T1000 (cell line): ENCODE data around the gene CTNNBL1.

ENCODE experiments used
- DNase-seq: peaks from one replicate; lab custom pipeline; 2025; ENCODE audit warnings: mixed read lengths; lab: John Stamatoyannopoulos, UW

The CTNNBL1 gene

DNA sequence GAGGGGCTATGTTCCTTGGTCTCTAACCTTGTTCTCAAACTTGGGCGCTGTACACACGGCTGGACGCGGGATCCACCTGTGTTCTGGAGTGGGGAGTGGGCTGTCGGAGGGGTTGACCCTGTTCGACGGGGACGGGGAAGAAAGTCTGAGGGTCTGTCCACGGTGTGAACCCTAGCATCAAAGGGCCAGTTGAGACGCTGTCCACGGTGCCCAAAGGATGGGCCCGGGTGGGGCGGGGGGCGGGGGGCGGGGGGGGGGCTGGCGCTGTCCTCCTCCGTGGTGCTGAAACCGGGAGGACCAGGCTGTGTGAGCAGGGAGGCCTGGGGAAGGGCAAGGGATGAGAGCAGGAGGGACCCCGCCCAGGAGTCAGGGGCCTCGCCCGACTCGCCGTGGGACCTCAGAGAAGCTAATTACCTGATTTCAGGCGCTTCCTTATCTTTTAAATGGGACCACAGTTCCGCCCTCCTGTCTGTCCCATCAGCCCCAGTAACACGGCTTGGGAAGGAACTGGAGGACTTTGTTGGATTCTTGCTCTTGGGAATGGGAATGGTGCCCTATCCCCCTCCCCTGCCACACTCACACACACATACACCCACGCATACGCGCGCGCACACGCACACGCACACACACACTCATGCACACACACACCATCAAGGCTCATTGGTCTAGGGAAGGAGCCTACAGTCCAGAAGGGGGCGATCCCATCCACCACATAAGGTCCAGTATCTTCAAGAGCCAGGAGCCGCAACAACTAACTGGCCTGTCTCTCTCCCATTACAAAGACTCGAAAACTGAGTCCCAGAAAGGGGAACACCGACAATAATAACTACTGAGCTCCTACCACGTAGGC lies 208.0 kb downstream of the CTNNBL1 start:
- no peak for DNase-seq

- no peak for DNase-seq
These were observed 208.9 kb downstream of the CTNNBL1 start, which contains the start of gene VSTM2L for GRCh38 chr20:37902504-37903313. Gene VSTM2L, plus strand, starts transcription at chr20:37903127. Its CDS starts 224 bp downstream, at chr20:37903351.

DNA sequence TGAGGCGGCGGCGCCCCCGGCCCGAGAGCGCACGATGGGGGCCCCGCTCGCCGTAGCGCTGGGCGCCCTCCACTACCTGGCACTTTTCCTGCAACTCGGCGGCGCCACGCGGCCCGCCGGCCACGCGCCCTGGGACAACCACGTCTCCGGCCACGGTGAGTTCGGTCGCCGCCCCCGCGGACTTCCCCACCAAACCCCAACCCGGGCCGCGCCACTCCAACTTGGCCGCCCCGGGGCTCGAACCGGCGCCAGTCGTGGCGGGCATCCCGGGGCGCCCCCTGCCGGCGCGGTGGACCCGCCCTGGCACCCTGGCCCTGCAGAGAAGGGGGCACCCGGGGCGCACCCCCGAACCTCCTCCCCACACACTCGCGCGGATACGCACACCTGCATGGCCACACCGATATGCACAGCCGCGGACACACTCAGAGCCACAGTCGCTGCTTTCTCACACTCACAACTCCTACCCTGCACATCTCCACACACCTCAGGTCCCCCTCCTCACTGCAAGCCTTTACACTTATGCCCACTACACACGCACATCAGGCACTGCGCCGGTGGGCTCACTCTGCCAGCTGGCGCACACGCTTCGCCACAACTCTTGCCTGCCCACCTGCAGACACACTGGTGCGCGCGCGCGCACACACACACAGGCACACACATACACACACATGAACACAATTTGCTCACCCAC lies 209.6 kb downstream of the CTNNBL1 start:
- no peak for DNase-seq

GRCh38 chr20:37904008-37904642 lies 210.3 kb downstream of the CTNNBL1 start:
- DNase-seq: no peak

DNA sequence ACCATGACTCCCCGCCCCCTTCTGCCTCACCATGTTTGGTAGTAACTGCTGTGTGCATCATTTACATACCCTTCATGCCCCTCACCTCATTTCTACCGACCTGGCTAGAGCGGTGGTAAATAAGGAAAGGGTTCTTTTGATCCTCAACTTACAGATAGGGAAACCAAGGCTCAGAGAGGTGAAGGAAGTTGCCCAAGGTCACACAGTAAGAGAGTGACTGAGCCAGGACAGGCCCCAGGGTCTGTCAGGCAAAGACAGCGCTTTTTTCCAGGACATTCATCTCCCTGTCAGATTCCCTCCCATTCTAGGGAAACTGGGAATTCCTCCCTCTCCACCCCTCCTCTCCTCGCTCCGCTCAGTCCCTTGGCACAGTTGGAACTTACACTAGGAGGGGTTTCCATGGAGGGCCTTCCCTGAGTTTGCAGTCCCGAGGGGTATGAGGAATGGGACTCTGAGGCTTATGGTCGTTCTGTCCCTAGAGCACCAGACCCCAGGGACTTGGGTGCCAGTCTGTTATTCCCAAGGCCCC lies 211.1 kb downstream of the CTNNBL1 start:
- DNase-seq: no peak

- DNase-seq: no peak
These were observed 212.1 kb downstream of the CTNNBL1 start for GRCh38 chr20:37905671-37906613.

GRCh38 chr20:37907330-37907676 lies 213.5 kb downstream of the CTNNBL1 start:
- no peak for DNase-seq

DNA sequence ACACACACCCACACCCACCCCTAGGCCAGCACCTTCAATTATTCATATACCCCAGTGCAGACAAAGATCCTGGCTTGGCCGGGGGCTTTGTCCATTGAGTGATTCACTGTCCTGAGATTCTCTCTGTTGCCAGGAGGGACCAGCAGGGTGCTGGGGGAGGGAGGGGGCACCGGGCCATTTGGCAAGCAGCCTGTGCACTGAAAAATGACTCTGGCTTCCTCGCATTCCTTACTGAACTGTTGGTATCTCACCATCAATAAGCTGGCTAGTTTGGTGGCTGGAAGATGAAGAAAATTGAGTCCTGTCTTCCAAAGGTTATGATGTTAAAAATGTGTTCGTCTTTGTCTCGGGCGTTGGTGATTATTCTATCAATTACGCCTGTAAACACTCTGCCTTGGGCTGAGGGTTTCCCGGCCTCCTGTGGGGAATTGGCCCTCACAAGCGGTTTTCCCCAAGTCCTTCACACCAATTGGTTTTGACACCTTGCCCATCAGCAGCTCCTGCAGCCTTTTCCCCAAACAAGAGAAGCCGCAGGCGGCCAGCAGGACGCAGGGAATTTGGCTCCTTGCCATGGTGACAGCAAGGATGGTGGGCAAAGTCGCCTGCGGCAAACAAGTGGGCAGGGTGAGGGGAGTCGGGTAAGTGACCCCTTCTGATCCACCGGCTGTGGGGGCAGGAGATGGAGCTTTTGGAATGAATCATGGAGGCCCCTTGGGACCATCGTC lies 214.0 kb downstream of the CTNNBL1 start:
- DNase-seq: peak; percentile 66

DNA sequence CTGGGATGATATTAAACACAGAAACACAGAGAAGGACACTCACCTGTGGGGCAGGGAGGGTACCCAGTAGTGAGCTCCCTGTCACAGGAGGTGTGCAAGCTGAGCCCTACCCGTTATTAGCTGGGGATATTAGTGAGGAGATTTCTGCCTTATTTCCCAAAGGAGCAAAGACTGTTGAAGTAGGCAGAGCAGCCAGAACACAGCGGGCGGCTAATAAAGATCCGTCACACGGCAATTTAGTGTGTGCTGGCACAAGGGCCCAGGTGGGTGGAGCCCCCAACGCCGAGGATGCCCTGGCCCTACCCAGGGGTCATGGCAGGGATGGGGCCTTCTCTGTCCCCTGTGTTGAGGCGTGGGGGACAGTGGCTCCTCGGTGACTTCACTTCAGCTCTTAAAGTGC lies 217.4 kb downstream of the CTNNBL1 start:
- DNase-seq: no peak

DNA sequence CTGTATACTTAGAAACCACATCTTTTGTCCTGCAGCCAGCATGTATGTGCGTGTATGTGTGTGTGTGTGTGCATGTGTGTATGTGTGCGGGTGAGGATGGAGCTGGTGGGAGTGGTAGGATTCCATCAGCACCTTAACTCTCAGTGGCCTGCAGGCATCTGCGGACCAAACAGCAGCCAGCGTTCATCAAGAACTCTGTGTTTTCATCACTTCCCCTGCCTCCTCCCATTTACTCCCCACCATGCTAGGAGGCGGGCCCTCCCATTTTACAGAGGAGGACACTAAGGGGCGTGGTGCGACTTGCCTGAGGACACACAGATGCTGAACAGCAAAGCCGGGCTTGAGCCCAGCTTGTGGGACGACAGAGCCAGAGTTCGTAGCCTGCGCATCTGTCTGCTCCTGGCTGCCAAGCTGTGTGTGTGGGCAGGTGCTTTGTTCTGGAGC lies 218.0 kb downstream of the CTNNBL1 start:
- DNase-seq: no peak

DNA sequence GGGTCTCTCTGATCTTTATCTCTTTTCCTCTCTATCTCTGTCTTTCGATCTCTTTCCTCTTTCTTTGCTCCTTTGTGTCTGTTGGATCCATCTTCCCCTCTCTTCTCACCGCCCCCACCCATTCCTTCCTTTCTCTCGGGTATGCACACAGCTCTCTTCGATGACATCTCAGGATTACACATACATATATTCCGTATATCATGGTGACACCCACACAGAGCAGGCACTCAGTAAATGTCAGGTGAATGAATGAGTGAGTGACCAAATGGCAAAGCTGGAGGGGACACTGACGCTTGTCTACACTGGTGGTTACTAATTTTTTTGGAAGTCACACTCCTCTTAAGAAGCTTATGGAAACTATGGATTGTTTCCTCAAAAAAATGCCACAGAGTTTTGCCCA lies 219.0 kb downstream of the CTNNBL1 start:
- no peak for DNase-seq

- DNase-seq: no peak
These were observed 219.9 kb downstream of the CTNNBL1 start for GRCh38 chr20:37913567-37914366.

- DNase-seq: no peak
These were observed 220.5 kb downstream of the CTNNBL1 start for GRCh38 chr20:37914367-37914671.

DNA sequence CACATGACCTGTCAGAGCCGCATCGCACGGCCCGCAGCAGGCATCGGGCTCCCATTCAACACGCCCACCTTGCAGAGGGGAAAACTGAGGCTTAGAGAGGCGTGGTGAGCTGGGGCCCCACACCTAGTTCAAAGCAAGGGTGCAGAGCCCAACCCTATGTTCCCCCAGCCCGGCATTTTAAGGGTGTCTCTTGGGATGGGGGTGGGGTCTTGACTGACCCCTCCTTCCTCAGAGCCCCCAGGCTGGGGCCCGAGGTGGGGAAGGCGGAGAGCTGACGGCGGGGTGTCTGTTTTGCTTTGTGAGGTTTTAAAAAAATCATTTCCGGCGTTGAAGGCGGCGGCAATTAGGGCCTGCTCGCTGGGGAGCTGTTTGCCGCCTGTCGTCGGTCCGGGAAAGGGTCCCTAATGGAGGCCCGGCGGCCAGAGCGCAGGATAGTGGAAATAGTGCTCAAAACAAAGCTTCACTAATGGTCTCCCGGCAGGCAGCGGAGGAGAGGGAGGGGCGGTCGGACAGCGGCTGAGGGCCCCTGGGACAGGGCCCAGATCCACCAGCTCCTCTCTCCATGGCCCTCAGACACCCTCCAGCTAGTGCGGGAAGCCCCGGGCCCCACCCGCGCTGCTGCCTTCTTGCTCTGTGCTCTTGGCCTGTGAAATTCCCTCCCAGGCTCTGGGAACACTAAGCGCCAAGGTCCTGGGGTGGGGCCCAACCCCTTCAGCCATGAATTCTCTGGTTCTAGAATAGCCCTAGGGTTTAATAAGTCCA lies 221.0 kb downstream of the CTNNBL1 start:
- DNase-seq: no peak

GRCh38 chr20:37915434-37915787 lies 221.6 kb downstream of the CTNNBL1 start:
- DNase-seq: no peak

DNA sequence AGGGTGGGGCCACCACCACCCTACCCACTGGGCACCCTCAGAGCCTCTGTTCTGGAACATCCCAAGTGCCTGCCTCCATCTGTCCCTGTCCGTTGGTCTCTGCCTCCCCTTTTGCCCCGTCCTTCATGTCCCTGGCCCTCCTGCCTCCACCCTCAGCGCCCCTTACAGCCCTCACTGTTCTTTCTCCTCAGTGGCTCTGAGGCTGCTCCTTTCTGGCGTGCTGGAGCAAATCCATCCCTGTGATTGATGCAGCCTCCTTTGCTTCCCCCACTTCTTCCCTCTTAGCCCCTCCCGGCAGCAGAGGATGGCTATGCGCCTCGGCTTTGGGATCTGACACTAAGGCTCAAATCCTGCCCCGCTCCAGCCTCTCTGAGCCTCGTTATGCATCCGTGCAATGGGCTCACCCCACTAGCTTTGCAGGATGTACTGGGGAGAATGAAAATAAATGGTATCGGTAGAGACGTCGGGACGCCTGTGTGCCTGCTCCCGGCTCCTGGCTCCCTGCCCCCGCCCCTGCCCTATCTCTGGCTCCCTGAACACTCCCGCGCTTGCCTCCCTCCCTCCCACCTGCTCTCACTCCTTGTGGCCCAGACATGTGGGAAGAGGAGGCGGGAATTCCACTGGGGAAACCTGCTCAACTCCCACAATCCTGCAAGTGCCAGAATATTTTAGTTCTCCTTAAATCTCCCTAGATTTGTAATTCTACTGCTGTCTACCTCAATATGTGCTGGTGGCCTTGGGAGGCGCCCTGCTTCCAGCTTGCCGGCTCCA lies 222.2 kb downstream of the CTNNBL1 start:
- DNase-seq: no peak

DNA sequence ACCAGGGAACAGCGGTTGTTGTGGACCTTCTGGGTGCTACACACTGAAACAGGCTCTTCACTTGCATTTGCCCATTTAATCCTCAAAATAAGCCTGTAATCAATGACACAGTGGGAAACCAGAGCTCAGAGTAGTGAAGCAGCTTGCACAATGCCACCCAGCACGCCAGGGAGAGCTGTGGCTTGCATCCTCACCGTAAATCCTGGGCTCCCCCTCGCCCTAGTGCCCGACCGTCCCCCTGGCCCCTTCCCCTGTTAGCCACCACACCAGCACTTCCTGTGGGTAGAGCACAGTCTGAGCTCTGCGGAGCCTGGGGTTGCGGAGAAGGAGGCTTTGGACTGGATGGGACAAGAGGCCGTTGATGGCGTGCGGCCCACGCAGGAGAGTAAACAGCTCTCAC lies 223.6 kb downstream of the CTNNBL1 start:
- no peak for DNase-seq

GRCh38 chr20:37918035-37918434 lies 224.2 kb downstream of the CTNNBL1 start:
- DNase-seq: no peak
